CD4-positive, CD25-positive, alpha-beta regulatory T cell (primary cell): Measurements from ENCODE around the gene SPATA33. TPM values are rescaled to one million over a fixed set of nuclear protein-coding genes. Genes with fewer than 3 reads are reported as not detected.
"Not testable (repeated sequence)": the region's sequence is repeated elsewhere in the genome, so short reads cannot be mapped to it uniquely, and the experiment has no call there.

Experiments
- ATAC-seq, 2 donors: fragments of 150-1000 bp; cut with Tn5 transposase; one replicate each; pipeline ENCODE4 v1.10.0; 2021; ENCODE audit warnings: low read depth in 2 of 2, moderate number of reproducible peaks in 2 of 2, moderate library complexity in 1 of 2
- DNase-seq, 3 donors: peaks; one replicate each; pipeline versions ENCODE4 v3.0.0 to v3.0.0-alpha.2; 2012 to 2022; ENCODE audit warnings: mixed read lengths in 1 of 3
- H3K27ac ChIP-seq: one replicate; pipeline ENCODE4 v1.7.0; 2013; ENCODE audit warnings: mild to moderate bottlenecking, low read length; ENCODE audit not compliant: insufficient read depth, poor library complexity, severe bottlenecking
- H3K27me3 ChIP-seq: one replicate; pipeline ENCODE4 v1.7.0; 2013; ENCODE audit warnings: low read length; ENCODE audit not compliant: control insufficient read depth, insufficient read depth
- H3K36me3 ChIP-seq: one replicate; pipeline ENCODE4 v1.7.0; 2013; ENCODE audit warnings: mild to moderate bottlenecking, low read length, moderate library complexity; ENCODE audit not compliant: control insufficient read depth, insufficient read depth
- H3K4me1 ChIP-seq: 2 replicates; pipeline ENCODE4 v1.7.0; 2013; ENCODE audit warnings: mild to moderate bottlenecking, low read length; ENCODE audit not compliant: insufficient read depth, control insufficient read depth, poor library complexity, severe bottlenecking
- H3K4me3 ChIP-seq: one replicate; pipeline ENCODE4 v1.7.0; 2013; ENCODE audit warnings: low read depth, mild to moderate bottlenecking, low read length, moderate library complexity
- H3K9me3 ChIP-seq, 2 experiments: 1 replicate in 1 of 2; 2 replicates in 1 of 2; pipeline ENCODE4 v1.7.0; 2013; ENCODE audit warnings: low read length in 2 of 2, mild to moderate bottlenecking in 1 of 2, moderate library complexity in 1 of 2; ENCODE audit not compliant: control insufficient read depth in 2 of 2
- H3K27ac Mint-ChIP-seq, 3 donors: one replicate each; pipeline ENCODE4 v1.8.0; 2020 to 2022; ENCODE audit warnings: mild to moderate bottlenecking in 3 of 3, mixed read lengths in 3 of 3, moderate library complexity in 2 of 3
- H3K27me3 Mint-ChIP-seq: one replicate; pipeline ENCODE4 v1.8.0; 2022; ENCODE audit warnings: mild to moderate bottlenecking, mixed read lengths
- H3K36me3 Mint-ChIP-seq: one replicate; pipeline ENCODE4 v1.8.0; 2020; ENCODE audit warnings: mixed read lengths
- H3K4me1 Mint-ChIP-seq, 4 donors: one replicate each; pipeline ENCODE4 v1.8.0; 2020 to 2022; ENCODE audit warnings: mixed read lengths in 4 of 4, mild to moderate bottlenecking in 1 of 4
- H3K4me3 Mint-ChIP-seq, 4 donors: one replicate each; pipeline ENCODE4 v1.8.0; 2020 to 2022; ENCODE audit warnings: mild to moderate bottlenecking in 4 of 4, mixed read lengths in 4 of 4, moderate library complexity in 3 of 4
- H3K9me3 Mint-ChIP-seq, 7 donors: one replicate each; pipeline ENCODE4 v1.8.0; 2020 to 2022; ENCODE audit warnings: mixed read lengths in 7 of 7, mild to moderate bottlenecking in 3 of 7, moderate library complexity in 2 of 7
- polyA plus RNA-seq, 4 donors: library from polyadenylated mRNA; unstranded; fragments of 300-500 nt; fragmentation: Illumina TruSeq; gene quantifications; one replicate each; pipeline ENCODE4 v1.2.3, GENCODE V29; 2021
- total RNA-seq: library from RNA; stranded (reverse); gene quantifications from one replicate; pipeline ENCODE4 v1.2.3, GENCODE V29; 2022

Gene SPATA33
- total and polyA plus RNA-seq, 5 donors from 2014 or later: 2.0 to 7.1 (median 3.7) TPM

- Histone ChIP-seq H3K4me3 (peak overlapping the region; percentile 11), H3K36me3 (peaks cover 16% of the 10 kb centered on the region), H3K9me3 (no peaks in the 10 kb centered on the region), H3K27me3 (no peaks in the 10 kb centered on the region), H3K4me1 (peaks cover 23% of the 10 kb centered on the region), H3K27ac (peak overlapping the region; percentile 80)
- H3K9me3 Mint-ChIP-seq: no peaks in the 10 kb centered on the region
- peaks cover 8 to 43% (median 15%) of the 10 kb centered on the region in 4 donors for H3K4me1 Mint-ChIP-seq
- no peaks in the 10 kb centered on the region for H3K27me3 Mint-ChIP-seq
- peak overlapping the region; percentile 32 to 75 (median 73) for H3K27ac Mint-ChIP-seq
- H3K4me3 Mint-ChIP-seq: peak overlapping the region; percentile 83 to 89 (median 84)
- ATAC-seq (no peak), DNase-seq (no peak)
- H3K36me3 Mint-ChIP-seq: peaks cover 9% of the 10 kb centered on the region
Observed at GRCh38 chr16:89656435-89657121, 1.1 kb upstream of the SPATA33 start.

GRCh38 chr16:89658221-89658879, 714 bp downstream of the SPATA33 start:
- H3K27me3 Mint-ChIP-seq: no peaks in the 10 kb centered on the region
- Histone ChIP-seq H3K27ac (peak overlapping the region; percentile 80), H3K4me1 (peaks cover 23% of the 10 kb centered on the region), H3K9me3 (no peaks in the 10 kb centered on the region), H3K36me3 (peaks cover 10% of the 10 kb centered on the region), H3K4me3 (peak overlapping the region; percentile 89), H3K27me3 (no peaks in the 10 kb centered on the region)
- H3K36me3 Mint-ChIP-seq: peaks cover 12% of the 10 kb centered on the region
- H3K27ac Mint-ChIP-seq: peak overlapping the region; percentile 48 to 92 (median 87)
- peak overlapping the region; percentile 84 to 91 (median 88) for H3K4me3 Mint-ChIP-seq
- H3K4me1 Mint-ChIP-seq: peaks cover 8 to 43% (median 15%) of the 10 kb centered on the region in 4 donors
- no peak for ATAC-seq
- no peaks in the 10 kb centered on the region for H3K9me3 Mint-ChIP-seq
- no peak for DNase-seq

- Mint-ChIP-seq H3K4me1 (peaks cover 8 to 32% (median 12%) of the 10 kb centered on the region in 4 donors), H3K27me3 (no peaks in the 10 kb centered on the region), H3K4me3 (peak overlapping the region in 2 of 4 donors; percentile 48 to 75), H3K9me3 (no peaks in the 10 kb centered on the region), H3K27ac (no peak overlapping the region), H3K36me3 (peaks cover 21% of the 10 kb centered on the region)
- H3K4me3 ChIP-seq: no peak overlapping the region
- no peaks in the 10 kb centered on the region for H3K9me3 ChIP-seq
- no peaks in the 10 kb centered on the region for H3K27me3 ChIP-seq
- DNase-seq (no peak), ATAC-seq (no peak)
- peaks cover 4% of the 10 kb centered on the region for H3K36me3 ChIP-seq
- no peak overlapping the region for H3K27ac ChIP-seq
- H3K4me1 ChIP-seq: peaks cover 23% of the 10 kb centered on the region
Observed at GRCh38 chr16:89660146-89660545, 2.5 kb downstream of the SPATA33 start.

GRCh38 chr16:89661215-89661614, 3.6 kb downstream of the SPATA33 start:
- Histone ChIP-seq H3K9me3 (no peaks in the 10 kb centered on the region), H3K27me3 (no peaks in the 10 kb centered on the region), H3K4me1 (peaks cover 22% of the 10 kb centered on the region), H3K4me3 (no peak overlapping the region), H3K27ac (no peak overlapping the region), H3K36me3 (peaks cover 4% of the 10 kb centered on the region)
- no peak for ATAC-seq
- Mint-ChIP-seq H3K36me3 (peaks cover 21% of the 10 kb centered on the region), H3K27ac (no peak overlapping the region), H3K9me3 (no peaks in the 10 kb centered on the region), H3K27me3 (no peaks in the 10 kb centered on the region), H3K4me1 (peaks cover 8 to 21% (median 11%) of the 10 kb centered on the region in 4 donors), H3K4me3 (peak overlapping the region; percentile 17 to 85 (median 49))
- no peak for DNase-seq

GRCh38 chr16:89664238-89664637, 6.6 kb downstream of the SPATA33 start:
- not testable (repeated sequence) for ATAC-seq, H3K4me1 ChIP-seq, H3K27me3 ChIP-seq, H3K27me3 Mint-ChIP-seq, H3K27ac ChIP-seq, H3K9me3 Mint-ChIP-seq, DNase-seq, H3K9me3 ChIP-seq, H3K4me3 Mint-ChIP-seq, H3K4me3 ChIP-seq, H3K27ac Mint-ChIP-seq, H3K36me3 ChIP-seq
- peaks cover 21% of the 10 kb centered on the region for H3K36me3 Mint-ChIP-seq
- H3K4me1 Mint-ChIP-seq: peaks cover 3 to 13% (median 7%) of the 10 kb centered on the region in 4 donors

GRCh38 chr16:89667000-89667399, 9.4 kb downstream of the SPATA33 start:
- not testable (repeated sequence) for H3K27me3 ChIP-seq, H3K27me3 Mint-ChIP-seq, H3K9me3 ChIP-seq, H3K4me3 ChIP-seq, H3K4me1 ChIP-seq, H3K27ac Mint-ChIP-seq, H3K36me3 ChIP-seq, H3K4me1 Mint-ChIP-seq, ATAC-seq, H3K9me3 Mint-ChIP-seq, H3K4me3 Mint-ChIP-seq, H3K27ac ChIP-seq, DNase-seq, H3K36me3 Mint-ChIP-seq

GRCh38 chr16:89667633-89668032, 10.0 kb downstream of the SPATA33 start:
- no peaks in the 10 kb centered on the region for H3K9me3 Mint-ChIP-seq
- Histone ChIP-seq H3K4me3 (no peak overlapping the region), H3K9me3 (no peaks in the 10 kb centered on the region), H3K4me1 (no peaks in the 10 kb centered on the region), H3K36me3 (no peaks in the 10 kb centered on the region), H3K27me3 (no peaks in the 10 kb centered on the region), H3K27ac (no peak overlapping the region)
- ATAC-seq (no peak), DNase-seq (no peak)
- peaks cover 0 to 6% (median 5%) of the 10 kb centered on the region in 4 donors for H3K4me1 Mint-ChIP-seq
- peaks cover 9% of the 10 kb centered on the region for H3K36me3 Mint-ChIP-seq
- H3K27ac Mint-ChIP-seq: no peak overlapping the region
- no peaks in the 10 kb centered on the region for H3K27me3 Mint-ChIP-seq
- H3K4me3 Mint-ChIP-seq: no peak overlapping the region

GRCh38 chr16:89668790-89669158, 11.1 kb downstream of the SPATA33 start:
- Mint-ChIP-seq H3K9me3 (no peaks in the 10 kb centered on the region), H3K4me3 (no peak overlapping the region), H3K27me3 (no peaks in the 10 kb centered on the region), H3K4me1 (peaks cover 0 to 6% (median 5%) of the 10 kb centered on the region in 4 donors), H3K27ac (no peak overlapping the region), H3K36me3 (peaks cover 5% of the 10 kb centered on the region)
- Histone ChIP-seq H3K27ac (no peak overlapping the region), H3K4me1 (no peaks in the 10 kb centered on the region), H3K9me3 (no peaks in the 10 kb centered on the region), H3K27me3 (no peaks in the 10 kb centered on the region), H3K4me3 (no peak overlapping the region), H3K36me3 (no peaks in the 10 kb centered on the region)
- ATAC-seq (no peak), DNase-seq (no peak)
